Cardiac fibroblast (primary cell): ENCODE data around the gene CALHM6.

Experiments used
- DNase-seq, 2 donors: peaks; one replicate each; pipeline versions ENCODE4 v3.0.0 to v3.0.0-alpha.2; 2010; ENCODE audit warnings: low read depth in 2 of 2
- H3K4me3 ChIP-seq, 2 donors: replicated peaks in 1 of 2; 1 replicate in 1 of 2; 2 replicates in 1 of 2; pipeline ENCODE4 v1.5.1; 2011; ENCODE audit warnings: low read depth in 2 of 2, low read length in 2 of 2, mild to moderate bottlenecking in 2 of 2, moderate library complexity in 1 of 2
- TF ChIP-seq, protein P1 (sequence below): IDR thresholded peaks from one replicate; pipeline ENCODE4 v1.5.1; 2011; ENCODE audit warnings: low read depth, mild to moderate bottlenecking, low read length, inconsistent platforms

Gene CALHM6

GRCh38 chr6:116459927-116460326 is 1.2 kb upstream of the CALHM6 start:
- TF ChIP-seq, protein P1, sequence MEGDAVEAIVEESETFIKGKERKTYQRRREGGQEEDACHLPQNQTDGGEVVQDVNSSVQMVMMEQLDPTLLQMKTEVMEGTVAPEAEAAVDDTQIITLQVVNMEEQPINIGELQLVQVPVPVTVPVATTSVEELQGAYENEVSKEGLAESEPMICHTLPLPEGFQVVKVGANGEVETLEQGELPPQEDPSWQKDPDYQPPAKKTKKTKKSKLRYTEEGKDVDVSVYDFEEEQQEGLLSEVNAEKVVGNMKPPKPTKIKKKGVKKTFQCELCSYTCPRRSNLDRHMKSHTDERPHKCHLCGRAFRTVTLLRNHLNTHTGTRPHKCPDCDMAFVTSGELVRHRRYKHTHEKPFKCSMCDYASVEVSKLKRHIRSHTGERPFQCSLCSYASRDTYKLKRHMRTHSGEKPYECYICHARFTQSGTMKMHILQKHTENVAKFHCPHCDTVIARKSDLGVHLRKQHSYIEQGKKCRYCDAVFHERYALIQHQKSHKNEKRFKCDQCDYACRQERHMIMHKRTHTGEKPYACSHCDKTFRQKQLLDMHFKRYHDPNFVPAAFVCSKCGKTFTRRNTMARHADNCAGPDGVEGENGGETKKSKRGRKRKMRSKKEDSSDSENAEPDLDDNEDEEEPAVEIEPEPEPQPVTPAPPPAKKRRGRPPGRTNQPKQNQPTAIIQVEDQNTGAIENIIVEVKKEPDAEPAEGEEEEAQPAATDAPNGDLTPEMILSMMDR, result no peak
- DNase-seq, result no peak
- H3K4me3 ChIP-seq, result no peak overlapping the region

GRCh38 chr6:116461932-116462885 is 1.0 kb downstream of the CALHM6 start:
- DNase-seq, result peak; percentile 53 to 62
- H3K4me3 ChIP-seq, result peak overlapping the region; percentile 39 to 42
- TF ChIP-seq, protein P1, result no peak

GRCh38 chr6:116463301-116463700 is 2.1 kb downstream of the CALHM6 start:
- no peak for DNase-seq
- TF ChIP-seq, protein P1, result no peak
- H3K4me3 ChIP-seq, result no peak overlapping the region

DNA sequence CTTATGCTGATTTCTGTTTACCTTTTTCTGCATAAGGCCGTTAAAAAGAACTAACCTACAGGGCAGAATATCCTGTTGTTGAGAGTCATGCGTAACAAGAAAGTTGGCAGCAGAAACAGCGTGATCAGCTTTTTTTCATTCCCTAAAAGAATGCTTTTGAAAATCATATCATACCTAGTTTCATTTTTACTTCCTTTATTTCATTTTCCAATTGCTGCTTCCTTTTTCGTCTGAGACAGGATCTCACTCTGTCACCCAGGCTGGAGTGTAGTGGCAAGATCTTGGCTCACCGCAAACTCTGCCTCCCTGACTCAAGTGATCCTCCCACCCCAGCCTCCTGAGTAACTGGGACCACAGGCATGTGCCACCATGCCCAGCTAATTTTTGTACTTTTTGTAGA is 4.1 kb downstream of the CALHM6 start:
- no peak for DNase-seq
- TF ChIP-seq, protein P1, result no peak
- no peak overlapping the region for H3K4me3 ChIP-seq

DNA sequence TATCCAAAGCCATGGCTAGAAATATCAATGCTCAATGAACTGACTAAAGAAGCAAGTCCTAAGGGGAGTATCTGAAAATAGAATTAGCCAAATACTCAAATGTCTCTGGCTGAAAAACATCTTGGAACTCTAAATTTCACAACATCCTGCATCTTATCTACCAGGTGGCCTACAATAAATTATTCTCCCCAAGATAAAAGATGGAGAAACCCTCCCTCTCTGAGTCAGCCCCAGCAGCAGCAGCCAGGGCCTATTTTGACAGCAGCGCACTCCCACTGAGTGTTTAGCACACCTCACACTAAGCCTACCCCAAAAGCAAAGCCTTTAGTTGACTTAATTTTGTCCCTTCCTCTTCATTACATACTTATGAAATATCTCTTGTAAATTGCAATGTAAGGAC is 5.9 kb downstream of the CALHM6 start:
- DNase-seq, result peak in 1 of 2 donors; percentile 57

GRCh38 chr6:116467514-116467913 is 6.3 kb downstream of the CALHM6 start:
- no peak overlapping the region for H3K4me3 ChIP-seq
- DNase-seq, result no peak

More for the DNA sequence above, 5.9 kb downstream of the CALHM6 start:
- TF ChIP-seq, protein P1, result no peak
- H3K4me3 ChIP-seq, result no peak overlapping the region

More at GRCh38 chr6:116467514-116467913, 6.3 kb downstream of the CALHM6 start:
- TF ChIP-seq, protein P1, result no peak
